H4 (cell line): Measurements from ENCODE around the gene GRIFIN. TPM values are rescaled to one million over a fixed set of nuclear protein-coding genes. Genes with fewer than 3 reads are reported as not detected.
A peak's percentile ranks its signal among the peaks of the same experiment; 100 is the strongest.

ENCODE experiments used
- DNase-seq: peaks from one replicate; pipeline ENCODE4 v3.0.0-alpha.2; 2015; ENCODE audit warnings: low spot score
- total RNA-seq: library from RNA; depleted of rRNA; stranded (reverse); fragments of >200 nt; shearing (Covaris generic); gene quantifications from 2 replicates; pipeline ENCODE4 v1.2.3, GENCODE V29; 2014

The GRIFIN gene
- total RNA-seq, 1 experiment from 2014 or later: not detected

DNA sequence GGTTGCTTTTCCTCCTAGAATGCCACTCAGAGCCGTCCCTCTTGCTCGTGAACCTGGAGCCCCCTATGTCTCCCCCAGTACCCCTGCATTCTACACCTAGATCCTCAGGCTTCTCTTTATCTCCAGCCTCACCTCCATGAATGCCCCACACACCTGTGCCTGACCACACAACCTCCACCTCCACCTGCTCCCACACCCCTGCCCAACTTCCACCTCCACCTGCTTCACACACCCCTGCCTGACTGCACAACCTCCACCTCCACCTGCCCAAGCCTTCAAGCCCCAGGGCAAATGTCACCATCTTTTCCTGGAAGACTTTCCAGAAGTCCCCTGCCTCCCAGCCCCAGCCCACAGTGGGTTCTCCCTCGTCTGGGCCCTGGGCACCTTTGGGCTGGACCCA lies 36.5 kb upstream of the GRIFIN start:
- DNase-seq: no peak

GRCh38 chr7:2512179-2512661 lies 36.0 kb upstream of the GRIFIN start:
- no peak for DNase-seq

DNA sequence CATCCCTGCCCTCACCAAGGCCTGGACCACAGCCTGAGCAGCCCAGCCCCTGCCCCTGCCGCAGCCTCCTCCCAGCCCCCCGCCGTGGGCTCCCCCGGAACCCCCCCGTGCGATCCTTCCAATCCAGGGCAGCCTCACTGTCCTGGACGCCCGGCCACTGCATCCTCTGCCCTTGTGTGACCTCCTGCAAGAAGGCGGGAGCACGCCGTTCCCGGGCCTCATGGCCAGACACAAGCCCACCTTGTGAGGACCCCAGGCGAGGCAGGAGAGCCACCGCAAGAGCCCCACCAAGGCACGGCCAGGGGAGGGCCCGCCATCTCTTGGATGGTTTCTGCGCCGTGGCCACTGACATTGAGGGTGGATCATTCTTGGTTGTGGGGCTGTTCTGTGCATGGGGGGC lies 35.6 kb upstream of the GRIFIN start:
- no peak for DNase-seq

DNA sequence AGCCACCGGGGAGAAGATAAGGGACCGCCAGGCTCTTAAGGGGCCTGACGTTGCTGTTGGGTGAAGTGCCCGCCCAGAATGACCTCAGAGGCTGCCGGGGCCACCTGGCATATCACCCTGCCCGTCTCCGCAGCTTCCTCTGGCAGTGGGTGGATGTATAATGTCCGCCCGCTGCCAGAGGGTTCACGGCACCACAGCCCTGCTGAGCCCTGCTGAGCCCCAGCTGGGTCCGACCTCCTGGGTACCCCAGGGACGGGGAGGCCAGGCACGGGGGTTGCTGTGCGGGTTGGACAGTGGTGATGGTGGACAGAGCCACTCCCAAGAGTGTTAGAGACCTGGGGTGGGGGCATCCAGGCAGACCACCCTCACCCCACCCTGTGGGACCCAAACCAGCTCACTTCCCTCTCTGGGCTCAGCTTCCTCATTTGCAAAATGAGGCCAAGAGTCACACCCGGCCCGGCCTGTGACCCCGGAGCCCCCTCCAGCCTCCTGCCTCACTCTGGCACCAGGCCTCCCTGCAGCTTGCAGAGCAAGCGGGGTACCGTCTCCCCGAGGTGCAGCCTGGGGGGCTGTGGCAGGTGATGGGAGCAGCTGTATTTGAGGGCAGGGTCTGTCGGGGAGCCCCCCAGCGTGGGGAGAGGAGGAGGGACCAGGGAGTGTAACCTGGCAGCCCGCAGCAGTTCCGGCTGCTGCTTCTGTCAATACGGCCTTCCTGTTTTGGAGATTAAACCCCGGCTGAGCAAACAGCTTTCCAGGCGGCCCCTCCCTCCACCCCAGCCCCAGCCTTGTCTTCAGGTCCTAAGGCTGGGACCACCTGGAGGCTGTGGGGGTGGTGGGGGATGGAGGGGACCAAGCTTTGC lies 34.9 kb upstream of the GRIFIN start:
- no peak for DNase-seq

GRCh38 chr7:2510130-2510776 lies 34.1 kb upstream of the GRIFIN start:
- no peak for DNase-seq

- DNase-seq: no peak
Observed at GRCh38 chr7:2509298-2509906, 33.2 kb upstream of the GRIFIN start.

- DNase-seq: peak; percentile 99
Observed at GRCh38 chr7:2508327-2509215, 32.4 kb upstream of the GRIFIN start.

DNA sequence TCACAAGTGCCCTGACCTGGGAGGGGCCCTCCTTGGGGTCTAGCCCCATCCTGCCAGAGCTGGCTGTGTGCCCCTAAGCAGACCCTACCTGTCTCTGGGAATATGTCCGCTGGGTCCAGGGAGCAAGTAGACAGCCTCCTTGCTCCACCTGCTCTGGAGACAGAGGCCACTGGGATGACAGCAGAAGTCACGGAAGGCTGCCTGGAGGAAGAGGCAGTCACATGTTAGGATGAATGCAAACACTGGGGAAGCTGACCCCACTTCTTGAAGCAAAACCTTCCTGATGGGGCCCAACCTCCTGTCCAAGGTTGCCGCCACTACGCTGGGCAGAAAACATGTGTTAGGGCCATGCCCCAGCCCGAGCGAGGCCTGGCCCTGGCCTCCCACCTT lies 31.7 kb upstream of the GRIFIN start:
- DNase-seq: no peak

GRCh38 chr7:2507208-2507916 lies 31.2 kb upstream of the GRIFIN start:
- no peak for DNase-seq

DNA sequence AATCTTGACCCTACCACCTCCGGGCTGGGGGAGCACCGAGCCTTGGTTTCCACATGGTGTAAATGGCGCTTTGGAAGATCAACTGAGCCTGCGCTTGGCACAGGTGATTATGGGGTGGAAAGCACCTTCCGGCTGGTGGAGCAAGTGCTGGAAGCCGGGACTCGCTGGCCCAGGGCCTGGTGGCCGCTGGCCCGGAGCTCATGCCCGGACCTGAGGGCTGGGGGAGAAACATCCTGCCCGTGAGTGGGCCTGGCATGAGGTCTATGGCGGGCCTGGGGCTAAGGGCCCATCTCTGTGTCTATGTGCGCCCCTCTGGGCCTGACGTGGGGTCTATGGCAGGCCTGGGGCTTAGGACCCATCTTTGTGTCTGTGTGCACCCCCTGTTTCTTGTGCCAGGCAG lies 29.2 kb upstream of the GRIFIN start:
- DNase-seq: no peak

- no peak for DNase-seq
Observed at GRCh38 chr7:2504889-2505375, 28.7 kb upstream of the GRIFIN start.

- no peak for DNase-seq
Observed at GRCh38 chr7:2504128-2504888, 28.1 kb upstream of the GRIFIN start.

GRCh38 chr7:2503056-2503941 lies 27.1 kb upstream of the GRIFIN start:
- DNase-seq: no peak

DNA sequence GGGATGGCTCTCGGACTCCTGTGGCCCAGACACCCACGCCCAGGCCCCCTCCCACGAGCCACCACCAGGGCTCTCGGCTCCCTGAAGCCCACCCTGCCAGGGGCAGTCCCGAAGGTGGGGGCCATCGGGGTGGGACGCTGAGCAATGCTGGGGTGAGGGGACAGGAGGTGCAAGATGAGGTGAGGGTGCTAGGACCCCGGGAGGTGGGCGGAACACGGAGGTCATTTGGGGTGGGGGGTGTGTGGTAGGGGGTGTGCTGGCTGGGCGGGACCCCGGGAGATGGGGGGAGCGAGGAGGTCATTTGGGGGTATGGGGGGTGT lies 26.4 kb upstream of the GRIFIN start:
- no peak for DNase-seq

- DNase-seq: no peak
Observed at GRCh38 chr7:2501947-2502646, 25.9 kb upstream of the GRIFIN start.

- DNase-seq: no peak
Observed at GRCh38 chr7:2500701-2501100, 24.5 kb upstream of the GRIFIN start.

DNA sequence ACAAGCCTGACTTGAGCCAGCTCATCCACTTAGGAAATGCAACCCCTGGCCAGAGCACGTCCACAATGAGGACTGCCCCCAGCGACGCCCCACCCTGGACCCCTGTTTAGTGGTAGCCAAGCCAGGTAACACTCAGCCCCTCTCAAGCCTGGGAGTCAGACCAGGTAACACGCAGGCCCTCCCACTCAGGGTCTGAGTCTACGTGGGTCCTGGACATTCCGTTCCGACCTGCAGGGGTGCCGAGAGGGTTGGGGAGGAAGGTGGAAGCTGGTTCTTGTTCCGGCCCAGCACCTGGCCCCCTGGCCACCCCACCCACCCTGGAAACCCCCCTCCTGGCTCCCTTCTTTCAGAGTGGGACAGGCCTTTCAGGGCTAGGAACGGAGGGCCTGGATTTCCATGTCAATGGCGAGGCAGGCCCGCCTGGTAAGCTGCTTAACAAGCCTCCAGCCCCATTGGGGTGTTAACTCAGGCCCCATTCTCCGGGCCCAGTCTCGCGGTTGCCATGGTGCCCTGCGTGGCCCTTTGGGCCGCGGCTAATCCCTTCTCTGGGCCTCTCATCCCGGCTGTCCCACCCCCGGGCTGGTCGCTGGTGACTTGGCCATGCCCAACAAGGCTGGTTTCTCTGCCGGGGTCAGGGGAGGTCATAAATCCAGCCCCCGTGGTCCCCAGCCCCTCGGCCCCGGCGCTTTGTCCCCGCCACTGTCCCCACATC lies 23.7 kb upstream of the GRIFIN start:
- no peak for DNase-seq

GRCh38 chr7:2499181-2499580 lies 23.0 kb upstream of the GRIFIN start:
- no peak for DNase-seq
